Breast epithelium (tissue), 4 donors: ENCODE results near the gene MYO9B. TPM values are rescaled to one million over a fixed set of nuclear protein-coding genes. Genes with fewer than 3 reads are reported as not detected.

Source experiments
- DNase-seq, 2 donors: peaks; one replicate each; pipeline ENCODE4 v3.0.0-alpha.2; 2019; ENCODE audit warnings: low spot score in 2 of 2
- H3K27ac ChIP-seq, 2 donors: fragments of 200-600 bp; sonication (generic) in 1 of 2; one replicate each; pipeline ENCODE4 v1.5.1; 2016 to 2019; ENCODE audit warnings: mild to moderate bottlenecking in 1 of 2
- H3K27me3 ChIP-seq, 2 donors: fragments of 200-600 bp; sonication (generic) in 1 of 2; one replicate each; pipeline versions ENCODE4 v1.5.1 to v1.6.0; 2017 to 2019; ENCODE audit warnings: control low read depth in 1 of 2, mild to moderate bottlenecking in 1 of 2
- H3K36me3 ChIP-seq: fragments of 200-600 bp; one replicate; pipeline ENCODE4 v1.5.1; 2019
- H3K4me1 ChIP-seq, 2 donors: fragments of 200-600 bp; sonication (generic); one replicate each; pipeline ENCODE4 v1.5.1; 2016 to 2019; ENCODE audit warnings: control low read depth in 1 of 2
- H3K4me3 ChIP-seq, 3 donors: fragments of 200-600 bp; sonication (generic); 1 replicate in 2 of 3; 2 replicates in 1 of 3; pipeline ENCODE4 v1.5.1; 2016 to 2019; ENCODE audit warnings: mild to moderate bottlenecking in 3 of 3, moderate library complexity in 2 of 3
- H3K9me3 ChIP-seq, 2 donors: fragments of 200-600 bp; sonication (generic) in 1 of 2; one replicate each; pipeline ENCODE4 v1.5.1; 2016 to 2019; ENCODE audit warnings: control low read depth in 1 of 2
- CTCF ChIP-seq, 3 donors: fragments of 450-650 bp; IDR thresholded peaks; one replicate each; pipeline ENCODE4 v1.5.1; 2016 to 2017; ENCODE audit warnings: antibody characterized with exemption in 3 of 3, mild to moderate bottlenecking in 3 of 3, moderate library complexity in 3 of 3
- POLR2A ChIP-seq: fragments of 450-650 bp; IDR thresholded peaks from one replicate; pipeline ENCODE4 v1.6.1; 2016; ENCODE audit warnings: antibody characterized with exemption, mild to moderate bottlenecking, moderate library complexity
- POLR2AphosphoS5 ChIP-seq, 3 donors: sonication (generic); formaldehyde crosslinking; IDR thresholded peaks; one replicate each; pipeline ENCODE4 v1.6.1; 2017; ENCODE audit warnings: antibody characterized with exemption in 3 of 3
- intact Hi-C: fragments of 100-400 bp; cut with DNase I; formaldehyde crosslinking; loops from one replicate; pipeline ENCODE4 v1.15.1; 2023; ENCODE audit warnings: low total_unique reads
- total RNA-seq, 3 donors: library from RNA; depleted of rRNA; stranded (reverse); fragments of >200 nt; gene quantifications; one replicate each; pipeline ENCODE4 v1.1.0, GENCODE V29; 2016

The MYO9B gene
- total RNA-seq, 3 donors from 2014 or later, result 76.0 to 79.5 (median 77.4) TPM

DNA sequence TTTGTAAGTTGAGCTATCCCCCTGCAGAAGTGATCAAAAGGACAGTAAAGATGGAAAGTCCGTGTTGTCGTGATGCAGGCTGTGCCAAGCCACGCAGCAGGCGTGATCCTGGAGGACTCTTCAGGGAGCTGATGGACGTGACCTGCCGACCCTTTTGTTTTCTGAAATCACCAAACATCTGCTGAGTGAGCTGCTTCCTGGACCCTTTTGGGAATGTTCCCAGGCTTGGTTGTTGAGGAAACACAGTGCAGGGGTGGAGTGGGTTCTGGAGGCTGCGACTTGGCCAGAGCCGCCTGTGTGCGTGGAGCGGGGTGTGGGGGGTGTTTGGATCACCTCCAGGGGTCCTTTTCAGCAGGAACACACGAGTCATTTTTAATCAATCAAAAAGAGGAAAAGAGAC lies 33.6 kb upstream of the MYO9B start:
- TF ChIP-seq CTCF (IDR thresholded peaks at IDR 0.05) (no peak), POLR2AphosphoS5 (IDR thresholded peaks at IDR 0.05) (no peak), POLR2A (no peak)
- no peak for DNase-seq
- Histone ChIP-seq H3K9me3 (no peaks in the 10 kb centered on the region), H3K4me3 (no peak overlapping the region), H3K27ac (no peak overlapping the region), H3K4me1 (no peaks in the 10 kb centered on the region), H3K36me3 (no peaks in the 10 kb centered on the region), H3K27me3 (no peaks in the 10 kb centered on the region)
- intact Hi-C loops, result loop anchor here (5.0 kb wide), 1 partner anchor 260 kb away; no protein-coding TSS in a partner anchor

DNA sequence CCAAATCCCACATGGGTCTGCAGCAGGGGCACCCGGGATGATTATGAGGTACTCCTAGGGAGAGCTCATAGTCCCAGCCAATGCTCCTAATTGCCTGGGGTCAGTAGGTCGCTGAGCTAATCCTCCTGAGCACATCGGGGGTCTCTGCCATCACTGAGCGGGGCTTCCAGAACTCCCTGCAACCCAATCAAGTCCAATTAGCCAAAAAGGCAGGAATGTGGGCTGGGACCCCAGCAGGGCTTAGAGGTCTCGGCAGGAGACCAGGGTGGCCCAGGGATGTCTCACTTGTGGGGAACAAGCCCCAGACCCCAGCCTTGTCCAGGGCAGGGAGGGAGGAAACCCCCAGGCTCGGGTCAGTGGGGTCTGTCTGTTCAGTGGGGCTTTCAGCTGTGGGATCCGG lies 31.8 kb upstream of the MYO9B start:
- Histone ChIP-seq H3K4me1 (no peaks in the 10 kb centered on the region), H3K4me3 (no peak overlapping the region), H3K9me3 (no peaks in the 10 kb centered on the region), H3K36me3 (no peaks in the 10 kb centered on the region), H3K27ac (no peak overlapping the region), H3K27me3 (no peaks in the 10 kb centered on the region)
- DNase-seq, result no peak
- TF ChIP-seq CTCF (IDR thresholded peaks at IDR 0.05) (no peak), POLR2AphosphoS5 (IDR thresholded peaks at IDR 0.05) (no peak), POLR2A (no peak)
- intact Hi-C loops, result loop anchor here (5.0 kb wide), 1 partner anchor 261 kb away; no protein-coding TSS in a partner anchor

DNA sequence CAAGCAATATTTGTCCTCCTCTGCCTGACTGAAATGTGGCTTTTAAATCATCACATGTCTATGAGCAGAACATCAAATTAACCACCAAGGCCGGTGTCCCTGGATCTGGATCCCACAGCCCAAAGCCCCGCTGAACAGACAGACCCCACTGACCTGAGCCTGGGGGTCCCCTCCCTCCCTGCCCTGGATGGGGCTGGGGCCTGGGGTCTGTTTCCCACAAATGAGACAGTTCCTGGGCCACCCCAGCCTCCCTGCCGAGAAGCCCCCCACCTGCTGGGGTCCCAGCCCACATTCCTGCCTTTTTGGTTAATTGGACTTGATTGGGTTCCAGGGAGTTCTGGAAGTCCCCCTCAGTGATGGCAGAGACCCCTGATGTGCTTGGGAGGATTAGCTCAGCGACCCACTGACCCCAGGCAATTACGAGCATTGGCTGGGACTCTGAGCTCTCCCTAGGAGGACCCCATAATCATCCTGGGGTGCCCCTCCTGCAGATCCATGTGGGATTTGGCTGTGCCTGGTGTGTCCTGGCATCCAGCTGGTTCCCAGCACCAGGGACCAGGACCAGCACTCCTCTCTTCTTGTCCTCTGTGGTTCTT lies 29.6 kb upstream of the MYO9B start:
- Histone ChIP-seq H3K27me3 (no peaks in the 10 kb centered on the region), H3K36me3 (no peaks in the 10 kb centered on the region), H3K27ac (no peak overlapping the region), H3K4me1 (no peaks in the 10 kb centered on the region), H3K4me3 (no peak overlapping the region), H3K9me3 (no peaks in the 10 kb centered on the region)
- TF ChIP-seq POLR2A (no peak), POLR2AphosphoS5 (IDR thresholded peaks at IDR 0.05) (no peak), CTCF (IDR thresholded peaks at IDR 0.05) (no peak)
- no peak for DNase-seq
- intact Hi-C loops, result no loop called here

DNA sequence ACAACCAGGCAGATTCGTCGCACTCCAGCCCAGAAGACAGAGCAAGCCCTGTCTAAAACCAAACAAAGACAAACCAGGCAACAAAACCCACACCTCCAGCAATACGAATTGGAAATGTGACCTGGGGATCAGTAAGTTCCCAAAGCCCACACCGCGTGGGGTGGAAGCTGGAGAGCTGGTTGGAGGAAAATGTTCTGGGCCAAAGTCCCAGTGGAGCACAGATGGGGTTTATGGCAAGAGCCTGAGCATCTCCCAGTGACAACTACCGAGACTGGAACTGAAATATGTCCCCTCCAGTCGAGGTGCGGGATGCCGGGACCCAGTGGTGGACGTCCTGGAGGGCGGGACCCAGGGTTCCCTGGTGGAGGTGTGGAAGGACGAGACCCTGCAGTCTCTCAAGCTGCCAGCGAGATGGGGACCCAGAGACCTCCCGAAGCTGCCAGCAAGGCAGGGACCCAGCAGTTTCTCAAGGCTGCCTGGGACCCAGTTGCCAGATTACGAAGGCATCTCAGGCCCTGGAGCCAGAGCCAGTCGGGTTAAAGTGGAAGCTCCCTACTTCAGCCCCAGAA lies 26.6 kb upstream of the MYO9B start:
- intact Hi-C loops, result no loop called here
- Histone ChIP-seq H3K36me3 (no peaks in the 10 kb centered on the region), H3K27me3 (no peaks in the 10 kb centered on the region), H3K9me3 (no peaks in the 10 kb centered on the region), H3K4me1 (no peaks in the 10 kb centered on the region), H3K4me3 (no peak overlapping the region), H3K27ac (no peak overlapping the region)
- DNase-seq, result no peak
- TF ChIP-seq POLR2A (no peak), CTCF (IDR thresholded peaks at IDR 0.05) (no peak)

DNA sequence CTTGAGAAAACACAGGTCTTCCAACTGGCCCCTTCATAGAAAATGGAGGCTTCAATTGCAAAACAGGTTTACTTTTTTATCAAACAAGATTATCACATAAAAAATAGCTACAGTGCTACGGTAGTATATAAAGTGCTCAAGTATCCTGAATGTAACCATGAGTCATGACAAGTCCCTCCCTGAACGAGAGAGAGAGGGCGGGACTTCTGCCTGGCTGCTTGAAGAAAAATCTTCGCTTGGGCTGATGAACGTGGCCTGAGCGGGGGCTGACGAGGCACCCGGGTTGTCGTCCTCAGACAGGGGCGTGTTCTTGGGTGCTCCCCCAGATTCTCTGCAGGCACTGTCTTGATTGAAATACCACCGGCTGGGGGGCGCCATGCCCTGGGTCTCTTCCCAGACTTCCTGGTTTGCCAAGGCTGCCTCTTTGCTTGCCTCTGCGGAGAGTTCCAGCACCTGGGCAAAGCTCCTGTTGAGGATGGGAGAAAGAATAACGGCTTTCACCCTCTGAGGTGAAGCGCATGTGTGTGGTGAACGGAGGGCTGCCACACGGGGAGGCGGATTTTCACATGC lies 25.8 kb upstream of the MYO9B start:
- H3K36me3 ChIP-seq, result no peaks in the 10 kb centered on the region
- no peak overlapping the region for H3K4me3 ChIP-seq
- H3K27ac ChIP-seq, result no peak overlapping the region
- no peaks in the 10 kb centered on the region for H3K4me1 ChIP-seq
- no peaks in the 10 kb centered on the region for H3K9me3 ChIP-seq
- no peak for DNase-seq
- TF ChIP-seq CTCF (IDR thresholded peaks at IDR 0.05), result no peak
- TF ChIP-seq POLR2A, result no peak
- no peak for TF ChIP-seq POLR2AphosphoS5 (IDR thresholded peaks at IDR 0.05)
- H3K27me3 ChIP-seq, result no peaks in the 10 kb centered on the region
- intact Hi-C loops, result no loop called here
